PFSK-1 (cell line): ENCODE data around the gene ITGAX.

Source experiments
- FOXP2 ChIP-seq: optimal IDR thresholded peaks from 2 replicates; pipeline ENCODE3; 2011; ENCODE audit warnings: borderline replicate concordance, control low read depth, inconsistent platforms; ENCODE audit not compliant: insufficient read depth; ENCODE audit errors: extremely low read length, extremely low read depth
- POLR2AphosphoS5 ChIP-seq: IDR thresholded peaks from 2 replicates; pipeline ENCODE4 v1.6.1; 2012; ENCODE audit warnings: low read depth, mild to moderate bottlenecking, control low read depth, low read length, moderate library complexity
- REST ChIP-seq, 2 experiments: IDR thresholded peaks; 2 replicates each; pipeline versions ENCODE4 v1.6.1 to v1.8.0; 2011 to 2012; ENCODE audit warnings: low read depth in 2 of 2, low read length in 2 of 2, control low read depth in 1 of 2, inconsistent platforms in 1 of 2, mild to moderate bottlenecking in 1 of 2, moderate library complexity in 1 of 2; ENCODE audit not compliant: insufficient read depth in 1 of 2
- SIN3A ChIP-seq: IDR thresholded peaks from 2 replicates; pipeline ENCODE4 v1.6.1; 2012; ENCODE audit warnings: mild to moderate bottlenecking, low read length, moderate library complexity, borderline replicate concordance; ENCODE audit not compliant: insufficient read depth
- TAF1 ChIP-seq: IDR thresholded peaks from 2 replicates; pipeline ENCODE4 v1.6.1; 2012; ENCODE audit warnings: low read length, control low read depth, borderline replicate concordance; ENCODE audit not compliant: insufficient read depth

Gene ITGAX

GRCh38 chr16:31371008-31371407 is 16.0 kb downstream of the ITGAX start:
- no peak for TF ChIP-seq SIN3A
- no peak for TF ChIP-seq POLR2AphosphoS5
- TF ChIP-seq REST (IDR thresholded peaks at IDR 0.05; ENCODE audit: insufficient read depth in 1 of 2, low read depth in 2 of 2, low read length in 2 of 2): no peak
- no peak for TF ChIP-seq FOXP2
- no peak for TF ChIP-seq TAF1

GRCh38 chr16:31371619-31372484 is 16.9 kb downstream of the ITGAX start:
- TF ChIP-seq REST (IDR thresholded peaks at IDR 0.05; ENCODE audit: insufficient read depth in 1 of 2, low read depth in 2 of 2, low read length in 2 of 2) (no peak), FOXP2 (no peak), TAF1 (no peak), POLR2AphosphoS5 (no peak), SIN3A (no peak)

- no peak for TF ChIP-seq REST (IDR thresholded peaks at IDR 0.05; ENCODE audit: insufficient read depth in 1 of 2, low read depth in 2 of 2, low read length in 2 of 2)
- no peak for TF ChIP-seq POLR2AphosphoS5
- TF ChIP-seq SIN3A: no peak
- TF ChIP-seq TAF1: no peak
These were observed 18.3 kb downstream of the ITGAX start for GRCh38 chr16:31373235-31373634.

GRCh38 chr16:31375231-31375630 is 20.3 kb downstream of the ITGAX start:
- TF ChIP-seq TAF1 (no peak), POLR2AphosphoS5 (no peak), REST (IDR thresholded peaks at IDR 0.05; ENCODE audit: insufficient read depth in 1 of 2, low read depth in 2 of 2, low read length in 2 of 2) (no peak), FOXP2 (no peak)

GRCh38 chr16:31376705-31377104 is 21.7 kb downstream of the ITGAX start:
- no peak for TF ChIP-seq TAF1
- no peak for TF ChIP-seq REST (IDR thresholded peaks at IDR 0.05; ENCODE audit: insufficient read depth in 1 of 2, low read depth in 2 of 2, low read length in 2 of 2)
